ENCODE measurements around the gene UQCRQ.

- TF ChIP-seq, protein P1, sequence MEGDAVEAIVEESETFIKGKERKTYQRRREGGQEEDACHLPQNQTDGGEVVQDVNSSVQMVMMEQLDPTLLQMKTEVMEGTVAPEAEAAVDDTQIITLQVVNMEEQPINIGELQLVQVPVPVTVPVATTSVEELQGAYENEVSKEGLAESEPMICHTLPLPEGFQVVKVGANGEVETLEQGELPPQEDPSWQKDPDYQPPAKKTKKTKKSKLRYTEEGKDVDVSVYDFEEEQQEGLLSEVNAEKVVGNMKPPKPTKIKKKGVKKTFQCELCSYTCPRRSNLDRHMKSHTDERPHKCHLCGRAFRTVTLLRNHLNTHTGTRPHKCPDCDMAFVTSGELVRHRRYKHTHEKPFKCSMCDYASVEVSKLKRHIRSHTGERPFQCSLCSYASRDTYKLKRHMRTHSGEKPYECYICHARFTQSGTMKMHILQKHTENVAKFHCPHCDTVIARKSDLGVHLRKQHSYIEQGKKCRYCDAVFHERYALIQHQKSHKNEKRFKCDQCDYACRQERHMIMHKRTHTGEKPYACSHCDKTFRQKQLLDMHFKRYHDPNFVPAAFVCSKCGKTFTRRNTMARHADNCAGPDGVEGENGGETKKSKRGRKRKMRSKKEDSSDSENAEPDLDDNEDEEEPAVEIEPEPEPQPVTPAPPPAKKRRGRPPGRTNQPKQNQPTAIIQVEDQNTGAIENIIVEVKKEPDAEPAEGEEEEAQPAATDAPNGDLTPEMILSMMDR (IDR thresholded peaks at IDR 0.05), result no peak
- no peak for TF ChIP-seq POLR2A (IDR thresholded peaks at IDR 0.05)
These were observed 6.5 kb upstream of the UQCRQ start for GRCh38 chr5:132859889-132860437.

All from heart left ventricle (tissue), 13 donors.